PC-9 (cell line): Measurements from ENCODE around the gene HDDC3.

Source experiments
- EZH2 ChIP-seq: fragments of 200-600 bp; sonication (generic); IDR thresholded peaks from 2 replicates; pipeline ENCODE4 v1.8.0; 2017; ENCODE audit warnings: antibody characterized with exemption, low read depth
- TF ChIP-seq, protein P1 (sequence below): fragments of 200-600 bp; sonication (generic); conservative IDR thresholded peaks from 2 replicates; pipeline ENCODE4 v1.6.1; 2017; ENCODE audit warnings: mixed run types, antibody characterized with exemption, mild to moderate bottlenecking, moderate library complexity

- TF ChIP-seq, protein P1, sequence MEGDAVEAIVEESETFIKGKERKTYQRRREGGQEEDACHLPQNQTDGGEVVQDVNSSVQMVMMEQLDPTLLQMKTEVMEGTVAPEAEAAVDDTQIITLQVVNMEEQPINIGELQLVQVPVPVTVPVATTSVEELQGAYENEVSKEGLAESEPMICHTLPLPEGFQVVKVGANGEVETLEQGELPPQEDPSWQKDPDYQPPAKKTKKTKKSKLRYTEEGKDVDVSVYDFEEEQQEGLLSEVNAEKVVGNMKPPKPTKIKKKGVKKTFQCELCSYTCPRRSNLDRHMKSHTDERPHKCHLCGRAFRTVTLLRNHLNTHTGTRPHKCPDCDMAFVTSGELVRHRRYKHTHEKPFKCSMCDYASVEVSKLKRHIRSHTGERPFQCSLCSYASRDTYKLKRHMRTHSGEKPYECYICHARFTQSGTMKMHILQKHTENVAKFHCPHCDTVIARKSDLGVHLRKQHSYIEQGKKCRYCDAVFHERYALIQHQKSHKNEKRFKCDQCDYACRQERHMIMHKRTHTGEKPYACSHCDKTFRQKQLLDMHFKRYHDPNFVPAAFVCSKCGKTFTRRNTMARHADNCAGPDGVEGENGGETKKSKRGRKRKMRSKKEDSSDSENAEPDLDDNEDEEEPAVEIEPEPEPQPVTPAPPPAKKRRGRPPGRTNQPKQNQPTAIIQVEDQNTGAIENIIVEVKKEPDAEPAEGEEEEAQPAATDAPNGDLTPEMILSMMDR = no peak
- TF ChIP-seq EZH2 = no peak
These were observed 25.4 kb upstream of the HDDC3 start for GRCh38 chr15:90957791-90958190.
